HEK293 (cell line): ENCODE results near the gene NUP210.
A peak's percentile ranks its signal among the peaks of the same experiment; 100 is the strongest.

ENCODE experiments used
- CTCF ChIA-PET: fragments of 350-600 bp; formaldehyde crosslinking; extraction: SDS; loops from one replicate; lab custom pipeline; 2021; ENCODE audit warnings: antibody characterized with exemption; lab: Yijun Ruan, JAX
- POLR2A ChIA-PET: fragments of 300-600 bp; formaldehyde crosslinking; extraction: SDS; loops from one replicate; lab custom pipeline; 2020; ENCODE audit warnings: antibody characterized with exemption, inconsistent platforms; lab: Yijun Ruan, JAX
- H3K27ac ChIP-seq: fragments of 200-500 bp; sonication (Bioruptor generic); 2 replicates; pipeline ENCODE4 v1.5.1; 2014; ENCODE audit warnings: low read depth, low read length, control low read depth, inconsistent platforms; ENCODE audit errors: extremely low read depth
- H3K36me3 ChIP-seq, 2 experiments: fragments of 200-500 bp in 1 of 2; sonication (Bioruptor generic) in 1 of 2; 1 replicate in 1 of 2; 2 replicates in 1 of 2; pipeline ENCODE4 v1.5.1; 2014 to 2017; ENCODE audit warnings: inconsistent platforms in 2 of 2, low read length in 2 of 2; ENCODE audit not compliant: control insufficient read depth in 2 of 2, insufficient read depth in 1 of 2
- H3K4me1 ChIP-seq: fragments of 200-500 bp; sonication (Bioruptor generic); 2 replicates; pipeline ENCODE4 v1.5.1; 2014; ENCODE audit warnings: mild to moderate bottlenecking, low read length, inconsistent platforms; ENCODE audit not compliant: control insufficient read depth, insufficient read depth
- H3K4me3 ChIP-seq: 2 replicates; pipeline ENCODE4 v1.5.1; 2011; ENCODE audit warnings: low read depth, mild to moderate bottlenecking, control low read depth, low read length, moderate library complexity
- H3K9me3 ChIP-seq: fragments of 200-500 bp; sonication (Bioruptor generic); 2 replicates; pipeline ENCODE4 v1.5.1; 2014; ENCODE audit warnings: low read depth, low read length, inconsistent platforms; ENCODE audit not compliant: control insufficient read depth, insufficient read depth
- EGR2 ChIP-seq: fragments of 450-650 bp; formaldehyde crosslinking; IDR thresholded peaks from 2 replicates; pipeline ENCODE4 v1.5.1; 2016; ENCODE audit warnings: low read depth, missing biosample characterization, missing genetic modification characterization
- FEZF1 ChIP-seq: fragments of 450-650 bp; formaldehyde crosslinking; IDR thresholded peaks from 2 replicates; pipeline ENCODE4 v1.5.1; 2016; ENCODE audit warnings: missing biosample characterization, missing genetic modification characterization
- GLI4 ChIP-seq: fragments of 450-650 bp; formaldehyde crosslinking; IDR thresholded peaks from 2 replicates; pipeline ENCODE4 v1.5.1; 2016; ENCODE audit warnings: missing biosample characterization, missing genetic modification characterization
- GLIS1 ChIP-seq: fragments of 450-650 bp; formaldehyde crosslinking; IDR thresholded peaks from 2 replicates; pipeline ENCODE4 v1.5.1; 2016; ENCODE audit warnings: missing biosample characterization, missing genetic modification characterization
- ZFHX2 ChIP-seq: fragments of 450-650 bp; formaldehyde crosslinking; conservative IDR thresholded peaks from 2 replicates; pipeline ENCODE4 v1.5.1; 2016; ENCODE audit warnings: missing biosample characterization, missing genetic modification characterization
- ZNF121 ChIP-seq: fragments of 450-650 bp; formaldehyde crosslinking; IDR thresholded peaks from 2 replicates; pipeline ENCODE4 v1.5.1; 2016; ENCODE audit warnings: missing biosample characterization, missing genetic modification characterization
- ZNF184 ChIP-seq: fragments of 450-650 bp; IDR thresholded peaks from 2 replicates; pipeline ENCODE4 v1.5.1; 2018; ENCODE audit warnings: missing biosample characterization, mild to moderate bottlenecking, missing genetic modification characterization
- ZNF266 ChIP-seq: fragments of 450-650 bp; formaldehyde crosslinking; IDR thresholded peaks from 2 replicates; pipeline ENCODE4 v1.5.1; 2016; ENCODE audit warnings: missing biosample characterization, missing genetic modification characterization, low read depth
- ZNF37A ChIP-seq: fragments of 450-650 bp; IDR thresholded peaks from 2 replicates; pipeline ENCODE4 v1.5.1; 2018; ENCODE audit warnings: missing biosample characterization, missing genetic modification characterization
- ZNF416 ChIP-seq: fragments of 450-650 bp; formaldehyde crosslinking; IDR thresholded peaks from 2 replicates; pipeline ENCODE4 v1.5.1; 2016; ENCODE audit warnings: missing biosample characterization, missing genetic modification characterization
- ZNF426 ChIP-seq: fragments of 450-650 bp; formaldehyde crosslinking; IDR thresholded peaks from 2 replicates; pipeline ENCODE4 v1.5.1; 2017; ENCODE audit warnings: missing biosample characterization, missing genetic modification characterization, mild to moderate bottlenecking, inconsistent platforms, moderate library complexity
- ZNF48 ChIP-seq: fragments of 450-650 bp; formaldehyde crosslinking; IDR thresholded peaks from 2 replicates; pipeline ENCODE4 v1.5.1; 2016; ENCODE audit warnings: missing biosample characterization, missing genetic modification characterization
- ZNF530 ChIP-seq: fragments of 450-650 bp; formaldehyde crosslinking; IDR thresholded peaks from 2 replicates; pipeline ENCODE4 v1.5.1; 2016; ENCODE audit warnings: low read depth, missing biosample characterization, missing genetic modification characterization
- ZNF768 ChIP-seq: fragments of 450-650 bp; formaldehyde crosslinking; IDR thresholded peaks from 2 replicates; pipeline ENCODE4 v1.5.1; 2018; ENCODE audit warnings: missing biosample characterization, mild to moderate bottlenecking, missing genetic modification characterization
- TF ChIP-seq, protein P1 (sequence below): fragments of 450-650 bp; formaldehyde crosslinking; IDR thresholded peaks from 2 replicates; pipeline ENCODE4 v1.5.1; 2017; ENCODE audit warnings: missing biosample characterization, missing genetic modification characterization
- TF ChIP-seq, protein P2 (sequence below): fragments of 450-650 bp; formaldehyde crosslinking; IDR thresholded peaks from 2 replicates; pipeline ENCODE4 v1.5.1; 2016; ENCODE audit warnings: missing biosample characterization, missing genetic modification characterization
- TF ChIP-seq, protein P3 (sequence below): sonication (generic); formaldehyde crosslinking; IDR thresholded peaks from 2 replicates; pipeline ENCODE4 v1.8.1; 2022; ENCODE audit warnings: mild to moderate bottlenecking, moderate library complexity, missing genetic modification reagents
- TF ChIP-seq, protein P4 (sequence below): fragments of 450-650 bp; formaldehyde crosslinking; IDR thresholded peaks from 2 replicates; pipeline ENCODE4 v1.5.1; 2016; ENCODE audit warnings: missing biosample characterization, missing genetic modification characterization

The NUP210 gene

DNA sequence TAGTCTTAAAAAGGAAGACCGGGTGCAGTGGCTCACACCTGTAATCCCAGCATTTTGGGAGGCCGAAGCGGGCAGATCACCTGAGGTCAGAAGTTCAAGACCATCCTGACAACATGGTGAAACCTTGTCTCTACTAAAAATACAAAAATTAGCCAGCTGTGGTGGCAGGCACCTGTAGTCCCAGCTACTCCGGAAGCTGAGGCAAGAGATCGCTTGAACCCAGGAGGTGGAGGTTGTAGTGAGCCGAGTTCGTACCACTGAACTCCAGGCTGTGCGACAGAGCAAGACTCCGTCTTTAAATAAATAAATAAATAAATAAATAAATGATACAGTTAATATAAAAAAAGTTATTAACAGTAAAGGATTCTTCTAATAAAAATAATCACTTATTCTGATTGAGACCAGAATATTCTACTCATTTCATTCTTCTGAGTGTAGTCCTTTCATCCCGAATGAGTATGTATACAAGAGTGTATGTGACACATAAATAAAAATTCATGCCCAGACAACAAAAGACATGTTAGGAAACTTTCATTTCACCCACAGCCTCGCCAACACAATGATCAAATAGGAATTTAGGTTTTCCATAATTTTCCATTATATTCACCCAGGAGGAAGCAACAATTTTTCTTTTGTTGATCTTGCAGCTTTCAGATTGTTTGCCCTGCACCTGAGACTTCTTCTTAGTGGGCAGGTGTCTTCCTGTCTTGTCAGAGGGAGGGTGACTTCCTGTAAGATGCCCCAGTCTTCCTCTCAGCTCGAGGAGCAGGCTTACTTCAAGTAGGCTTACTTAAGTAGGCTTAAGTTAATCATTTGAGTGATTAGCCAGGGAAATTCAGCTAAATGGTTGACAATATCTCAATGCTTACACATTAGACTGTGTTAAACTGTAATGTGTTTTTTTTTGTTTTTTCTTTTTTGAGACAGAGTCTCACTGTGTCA lies 7.8 kb upstream of the NUP210 start:
- Histone ChIP-seq H3K4me1 (peaks cover 4% of the 10 kb centered on the region; the same call in 1 of the 2 replicates), H3K4me3 (no peak overlapping the region), H3K36me3 (no peaks in the 10 kb centered on the region), H3K27ac (no peak overlapping the region), H3K9me3 (no peaks in the 10 kb centered on the region)
- ChIA-PET POLR2A (interaction anchor here (1.4 kb wide), 1 partner anchor 8 kb away, joined by 4 read pairs; the partner anchor contains the start of gene NUP210), CTCF (interaction anchor here (0.6 to 1.0 kb wide), 4 partner anchors 10 to 265 kb away, joined by 3 to 6 read pairs (median 4); no protein-coding TSS in a partner anchor)
- TF ChIP-seq ZNF768 (tag by site-specific recombination) (no peak), ZNF530 (tag by site-specific recombination) (no peak), ZNF426 (tag by site-specific recombination) (0 out of 2 replicates have a peak, but pooled peaks have one; percentile 13), GLI4 (tag by site-specific recombination) (no peak), ZNF266 (tag by site-specific recombination) (no peak)
- TF ChIP-seq, protein P1, sequence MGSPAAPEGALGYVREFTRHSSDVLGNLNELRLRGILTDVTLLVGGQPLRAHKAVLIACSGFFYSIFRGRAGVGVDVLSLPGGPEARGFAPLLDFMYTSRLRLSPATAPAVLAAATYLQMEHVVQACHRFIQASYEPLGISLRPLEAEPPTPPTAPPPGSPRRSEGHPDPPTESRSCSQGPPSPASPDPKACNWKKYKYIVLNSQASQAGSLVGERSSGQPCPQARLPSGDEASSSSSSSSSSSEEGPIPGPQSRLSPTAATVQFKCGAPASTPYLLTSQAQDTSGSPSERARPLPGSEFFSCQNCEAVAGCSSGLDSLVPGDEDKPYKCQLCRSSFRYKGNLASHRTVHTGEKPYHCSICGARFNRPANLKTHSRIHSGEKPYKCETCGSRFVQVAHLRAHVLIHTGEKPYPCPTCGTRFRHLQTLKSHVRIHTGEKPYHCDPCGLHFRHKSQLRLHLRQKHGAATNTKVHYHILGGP (tag by site-specific recombination) = no peak
- TF ChIP-seq, protein P2, sequence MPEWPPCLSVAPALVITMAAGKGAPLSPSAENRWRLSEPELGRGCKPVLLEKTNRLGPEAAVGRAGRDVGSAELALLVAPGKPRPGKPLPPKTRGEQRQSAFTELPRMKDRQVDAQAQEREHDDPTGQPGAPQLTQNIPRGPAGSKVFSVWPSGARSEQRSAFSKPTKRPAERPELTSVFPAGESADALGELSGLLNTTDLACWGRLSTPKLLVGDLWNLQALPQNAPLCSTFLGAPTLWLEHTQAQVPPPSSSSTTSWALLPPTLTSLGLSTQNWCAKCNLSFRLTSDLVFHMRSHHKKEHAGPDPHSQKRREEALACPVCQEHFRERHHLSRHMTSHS = no peak

DNA sequence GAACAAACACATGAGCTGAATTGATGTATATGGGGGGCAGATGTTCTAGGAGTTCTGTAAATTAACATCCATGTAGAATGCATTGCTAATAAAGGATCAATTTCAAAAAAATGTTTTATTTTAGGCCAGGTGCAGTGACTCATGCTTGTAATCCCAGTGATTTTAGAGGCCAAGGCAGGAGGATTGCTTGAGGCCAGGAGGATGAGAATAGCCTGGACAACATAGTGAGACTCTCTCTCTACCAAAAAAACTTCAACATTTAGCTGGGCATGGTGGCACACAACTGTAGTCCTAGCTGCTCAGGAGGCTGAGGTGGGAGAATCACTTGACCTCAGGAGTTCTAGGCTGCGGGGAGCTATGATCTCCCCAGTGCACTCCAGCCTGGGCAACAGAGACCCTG lies 6.5 kb upstream of the NUP210 start:
- Histone ChIP-seq H3K36me3 (no peaks in the 10 kb centered on the region), H3K9me3 (no peaks in the 10 kb centered on the region), H3K4me1 (peaks cover 4% of the 10 kb centered on the region; the same call in 1 of the 2 replicates), H3K27ac (no peak overlapping the region), H3K4me3 (no peak overlapping the region)
- TF ChIP-seq FEZF1 (tag by site-specific recombination) = no peak
- no peak for TF ChIP-seq ZNF416
- no peak for TF ChIP-seq ZNF48 (tag by site-specific recombination)
- TF ChIP-seq, protein P3, sequence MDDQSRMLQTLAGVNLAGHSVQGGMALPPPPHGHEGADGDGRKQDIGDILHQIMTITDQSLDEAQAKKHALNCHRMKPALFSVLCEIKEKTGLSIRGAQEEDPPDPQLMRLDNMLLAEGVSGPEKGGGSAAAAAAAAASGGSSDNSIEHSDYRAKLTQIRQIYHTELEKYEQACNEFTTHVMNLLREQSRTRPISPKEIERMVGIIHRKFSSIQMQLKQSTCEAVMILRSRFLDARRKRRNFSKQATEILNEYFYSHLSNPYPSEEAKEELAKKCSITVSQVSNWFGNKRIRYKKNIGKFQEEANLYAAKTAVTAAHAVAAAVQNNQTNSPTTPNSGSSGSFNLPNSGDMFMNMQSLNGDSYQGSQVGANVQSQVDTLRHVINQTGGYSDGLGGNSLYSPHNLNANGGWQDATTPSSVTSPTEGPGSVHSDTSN = no peak
- TF ChIP-seq, protein P4, sequence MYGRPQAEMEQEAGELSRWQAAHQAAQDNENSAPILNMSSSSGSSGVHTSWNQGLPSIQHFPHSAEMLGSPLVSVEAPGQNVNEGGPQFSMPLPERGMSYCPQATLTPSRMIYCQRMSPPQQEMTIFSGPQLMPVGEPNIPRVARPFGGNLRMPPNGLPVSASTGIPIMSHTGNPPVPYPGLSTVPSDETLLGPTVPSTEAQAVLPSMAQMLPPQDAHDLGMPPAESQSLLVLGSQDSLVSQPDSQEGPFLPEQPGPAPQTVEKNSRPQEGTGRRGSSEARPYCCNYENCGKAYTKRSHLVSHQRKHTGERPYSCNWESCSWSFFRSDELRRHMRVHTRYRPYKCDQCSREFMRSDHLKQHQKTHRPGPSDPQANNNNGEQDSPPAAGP (tag by site-specific recombination) = no peak
- TF ChIP-seq ZNF37A = no peak
- TF ChIP-seq ZNF121 (tag by site-specific recombination) = peak; percentile 64; the same call in 1 of the 2 replicates
- CTCF ChIA-PET = interaction anchor here (0.7 to 1.0 kb wide), 2 partner anchors 25 to 144 kb away, joined by 3 read pairs; no protein-coding TSS in a partner anchor
- POLR2A ChIA-PET = interaction anchor here (0.6 to 1.0 kb wide), 2 partner anchors 22 to 26 kb away, joined by 3 read pairs; no protein-coding TSS in a partner anchor

DNA sequence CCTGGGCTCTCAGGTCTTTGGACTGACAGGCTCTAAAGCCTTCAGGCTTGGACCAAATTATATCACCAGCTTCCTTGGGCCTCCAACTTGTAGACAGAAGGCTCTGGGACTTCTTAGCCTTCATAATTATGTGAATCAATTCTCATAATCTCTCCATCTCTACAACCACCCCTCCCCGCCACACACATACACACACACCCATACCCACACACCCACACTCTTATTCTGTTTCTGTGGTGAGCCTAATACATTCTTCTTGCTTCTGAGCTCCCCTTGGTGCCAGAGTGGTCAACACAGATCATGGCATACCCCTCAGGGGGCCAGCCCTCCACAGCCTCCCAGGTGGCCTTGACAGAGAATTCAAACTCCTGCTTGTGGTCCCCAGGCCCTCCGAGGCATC lies 5.6 kb upstream of the NUP210 start:
- H3K4me1 ChIP-seq = peaks cover 4% of the 10 kb centered on the region; the same call in 1 of the 2 replicates
- H3K9me3 ChIP-seq = no peaks in the 10 kb centered on the region
- POLR2A ChIA-PET = interaction anchor here (0.6 to 1.0 kb wide), 2 partner anchors 27 to 168 kb away, joined by 3 read pairs; no protein-coding TSS in a partner anchor

More for the DNA sequence above, 5.6 kb upstream of the NUP210 start:
- TF ChIP-seq EGR2 (peak; percentile 62), GLIS1 (peak; percentile 9; the same call in 1 of the 2 replicates), ZFHX2 (tag by site-specific recombination) (peak; percentile 50), ZNF184 (no peak)
- TF ChIP-seq, all 188 proteins: peak for 3
- CTCF ChIA-PET = interaction anchor here (0.6 kb wide), 1 partner anchor 463 kb away, joined by 3 read pairs; no protein-coding TSS in a partner anchor
- no peak overlapping the region for H3K27ac ChIP-seq
- H3K36me3 ChIP-seq = no peaks in the 10 kb centered on the region
- H3K4me3 ChIP-seq = no peak overlapping the region
